ENCODE measurements around the gene NAP1L1.

The NAP1L1 gene

GRCh38 chr12:76042147-76042546, 42.3 kb downstream of the NAP1L1 start:
- H4K20me1 ChIP-seq (ENCODE audit: insufficient read depth, low read length) = no peaks in the 10 kb centered on the region; the same call in 1 of the 2 replicates
- DNase-seq = no peak
- H3K4me2 ChIP-seq (ENCODE audit: low read depth, low read length) = no peak overlapping the region
- no peaks in the 10 kb centered on the region for H3K9me3 ChIP-seq (replicated peaks; ENCODE audit: insufficient read depth, low read length)
- no peak overlapping the region for H3K4me3 ChIP-seq (ENCODE audit: low read length)
- H3K4me1 ChIP-seq (ENCODE audit: low read length) = no peaks in the 10 kb centered on the region
- H3K9me2 ChIP-seq (replicated peaks; ENCODE audit: insufficient read depth, low read length) = no peaks in the 10 kb centered on the region
- no peak for TF ChIP-seq EZH2phosphoT487 (IDR thresholded peaks at IDR 0.05; ENCODE audit: low read length)
- H3K27me3 ChIP-seq (replicated peaks; ENCODE audit: insufficient read depth, low read length) = no peaks in the 10 kb centered on the region
- H2AFZ ChIP-seq (ENCODE audit: low read length) = no peak overlapping the region
- peaks cover 8% of the 10 kb centered on the region for H3F3A ChIP-seq (ENCODE audit: insufficient read depth, low read length)
- no peaks in the 10 kb centered on the region for H3K79me2 ChIP-seq (ENCODE audit: low read length)
- H3K27ac ChIP-seq (ENCODE audit: low read length) = no peak overlapping the region
- H3K36me3 ChIP-seq (replicated peaks; ENCODE audit: insufficient read depth, low read length) = peaks cover 4% of the 10 kb centered on the region; the same call in 1 of the 2 replicates
- no peak overlapping the region for H3K9ac ChIP-seq (ENCODE audit: low read length)

GRCh38 chr12:76041406-76041805, 43.1 kb downstream of the NAP1L1 start:
- Histone ChIP-seq H2AFZ (ENCODE audit: low read length) (no peak overlapping the region), H4K20me1 (ENCODE audit: insufficient read depth, low read length) (no peaks in the 10 kb centered on the region; the same call in 1 of the 2 replicates), H3K9me3 (replicated peaks; ENCODE audit: insufficient read depth, low read length) (no peaks in the 10 kb centered on the region), H3K36me3 (replicated peaks; ENCODE audit: insufficient read depth, low read length) (peaks cover 4% of the 10 kb centered on the region; the same call in 1 of the 2 replicates), H3K9ac (ENCODE audit: low read length) (no peak overlapping the region), H3K27me3 (replicated peaks; ENCODE audit: insufficient read depth, low read length) (no peaks in the 10 kb centered on the region), H3K4me1 (ENCODE audit: low read length) (no peaks in the 10 kb centered on the region), H3K27ac (ENCODE audit: low read length) (no peak overlapping the region), H3K4me3 (ENCODE audit: low read length) (no peak overlapping the region), H3K4me2 (ENCODE audit: low read depth, low read length) (no peak overlapping the region), H3F3A (ENCODE audit: insufficient read depth, low read length) (peaks cover 8% of the 10 kb centered on the region), H3K9me2 (replicated peaks; ENCODE audit: insufficient read depth, low read length) (no peaks in the 10 kb centered on the region), H3K79me2 (ENCODE audit: low read length) (no peaks in the 10 kb centered on the region)
- DNase-seq = no peak
- TF ChIP-seq EZH2 (optimal IDR thresholded peaks at IDR 0.05; ENCODE audit: low read depth, low read length) = no peak
- TF ChIP-seq EZH2phosphoT487 (IDR thresholded peaks at IDR 0.05; ENCODE audit: low read length) = no peak
- TF ChIP-seq, protein P1, sequence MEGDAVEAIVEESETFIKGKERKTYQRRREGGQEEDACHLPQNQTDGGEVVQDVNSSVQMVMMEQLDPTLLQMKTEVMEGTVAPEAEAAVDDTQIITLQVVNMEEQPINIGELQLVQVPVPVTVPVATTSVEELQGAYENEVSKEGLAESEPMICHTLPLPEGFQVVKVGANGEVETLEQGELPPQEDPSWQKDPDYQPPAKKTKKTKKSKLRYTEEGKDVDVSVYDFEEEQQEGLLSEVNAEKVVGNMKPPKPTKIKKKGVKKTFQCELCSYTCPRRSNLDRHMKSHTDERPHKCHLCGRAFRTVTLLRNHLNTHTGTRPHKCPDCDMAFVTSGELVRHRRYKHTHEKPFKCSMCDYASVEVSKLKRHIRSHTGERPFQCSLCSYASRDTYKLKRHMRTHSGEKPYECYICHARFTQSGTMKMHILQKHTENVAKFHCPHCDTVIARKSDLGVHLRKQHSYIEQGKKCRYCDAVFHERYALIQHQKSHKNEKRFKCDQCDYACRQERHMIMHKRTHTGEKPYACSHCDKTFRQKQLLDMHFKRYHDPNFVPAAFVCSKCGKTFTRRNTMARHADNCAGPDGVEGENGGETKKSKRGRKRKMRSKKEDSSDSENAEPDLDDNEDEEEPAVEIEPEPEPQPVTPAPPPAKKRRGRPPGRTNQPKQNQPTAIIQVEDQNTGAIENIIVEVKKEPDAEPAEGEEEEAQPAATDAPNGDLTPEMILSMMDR (IDR thresholded peaks at IDR 0.05; ENCODE audit: low read length) = no peak

- Histone ChIP-seq H4K20me1 (ENCODE audit: insufficient read depth, low read length) (no peaks in the 10 kb centered on the region; the same call in 1 of the 2 replicates), H3K4me2 (ENCODE audit: low read depth, low read length) (no peak overlapping the region), H3K27ac (ENCODE audit: low read length) (no peak overlapping the region), H3K9ac (ENCODE audit: low read length) (no peak overlapping the region), H3F3A (ENCODE audit: insufficient read depth, low read length) (peaks cover 8% of the 10 kb centered on the region), H3K9me3 (replicated peaks; ENCODE audit: insufficient read depth, low read length) (no peaks in the 10 kb centered on the region), H3K4me3 (ENCODE audit: low read length) (no peak overlapping the region), H3K4me1 (ENCODE audit: low read length) (no peaks in the 10 kb centered on the region), H3K36me3 (replicated peaks; ENCODE audit: insufficient read depth, low read length) (peaks cover 4% of the 10 kb centered on the region; the same call in 1 of the 2 replicates), H3K27me3 (replicated peaks; ENCODE audit: insufficient read depth, low read length) (no peaks in the 10 kb centered on the region), H3K9me2 (replicated peaks; ENCODE audit: insufficient read depth, low read length) (no peaks in the 10 kb centered on the region), H2AFZ (ENCODE audit: low read length) (no peak overlapping the region), H3K79me2 (ENCODE audit: low read length) (no peaks in the 10 kb centered on the region)
- no peak for DNase-seq
- TF ChIP-seq EZH2phosphoT487 (IDR thresholded peaks at IDR 0.05; ENCODE audit: low read length) (no peak), EZH2 (optimal IDR thresholded peaks at IDR 0.05; ENCODE audit: low read depth, low read length) (no peak)
- TF ChIP-seq, protein P1 (IDR thresholded peaks at IDR 0.05; ENCODE audit: low read length) = no peak
Measured at GRCh38 chr12:76040461-76040860, 44.0 kb downstream of the NAP1L1 start.

DNA sequence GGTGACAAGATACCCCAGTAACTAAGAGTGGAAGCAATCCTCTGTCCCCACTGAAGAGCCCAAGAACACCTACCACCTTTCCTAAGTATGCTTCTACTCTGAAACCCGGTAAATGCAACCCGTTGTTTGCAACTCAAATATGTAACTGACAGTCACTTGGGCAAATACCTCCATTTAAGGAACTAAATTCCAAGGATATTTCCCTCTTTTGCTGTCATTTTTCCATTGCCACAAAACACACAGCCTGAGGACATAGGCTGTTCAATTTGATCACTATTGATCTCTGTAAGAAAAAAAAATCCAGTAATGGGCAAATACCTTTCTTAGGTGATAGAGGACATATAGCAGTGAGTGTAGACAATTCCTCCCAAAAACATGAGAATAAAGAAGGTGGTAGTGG, 46.3 kb downstream of the NAP1L1 start:
- Histone ChIP-seq H3K79me2 (ENCODE audit: low read length) (no peaks in the 10 kb centered on the region), H3K27ac (ENCODE audit: low read length) (no peak overlapping the region), H3K9me2 (replicated peaks; ENCODE audit: insufficient read depth, low read length) (no peaks in the 10 kb centered on the region), H3K27me3 (replicated peaks; ENCODE audit: insufficient read depth, low read length) (no peaks in the 10 kb centered on the region), H3K36me3 (replicated peaks; ENCODE audit: insufficient read depth, low read length) (no peaks in the 10 kb centered on the region), H3K4me3 (ENCODE audit: low read length) (no peak overlapping the region), H2AFZ (ENCODE audit: low read length) (no peak overlapping the region), H4K20me1 (ENCODE audit: insufficient read depth, low read length) (no peaks in the 10 kb centered on the region; the same call in 1 of the 2 replicates), H3K9ac (ENCODE audit: low read length) (no peak overlapping the region), H3K4me1 (ENCODE audit: low read length) (peaks cover 5% of the 10 kb centered on the region), H3F3A (ENCODE audit: insufficient read depth, low read length) (peaks cover 11% of the 10 kb centered on the region), H3K9me3 (replicated peaks; ENCODE audit: insufficient read depth, low read length) (no peaks in the 10 kb centered on the region), H3K4me2 (ENCODE audit: low read depth, low read length) (no peak overlapping the region)
- TF ChIP-seq, protein P1 (IDR thresholded peaks at IDR 0.05; ENCODE audit: low read length) = no peak
- TF ChIP-seq EZH2 (optimal IDR thresholded peaks at IDR 0.05; ENCODE audit: low read depth, low read length) = no peak
- no peak for TF ChIP-seq EZH2phosphoT487 (IDR thresholded peaks at IDR 0.05; ENCODE audit: low read length)
- no peak for DNase-seq
